GM12878 (cell line): Measurements from ENCODE around the gene ZDHHC5. TPM values are rescaled to one million over a fixed set of nuclear protein-coding genes. Genes with fewer than 3 reads are reported as not detected.

Experiments
- BHLHE40 ChIP-seq, 2 experiments: fragments of 450-650 bp in 1 of 2; IDR thresholded peaks; 2 replicates each; pipeline ENCODE4 v1.6.1; 2011 to 2017; ENCODE audit warnings: low read depth in 2 of 2, borderline replicate concordance in 1 of 2, improper control_type of control experiment in 1 of 2, low read length in 1 of 2, mild to moderate bottlenecking in 1 of 2
- BMI1 ChIP-seq: fragments of 450-650 bp; IDR thresholded peaks from 2 replicates; pipeline ENCODE4 v1.6.1; 2016; ENCODE audit warnings: mild to moderate bottlenecking, moderate library complexity, borderline replicate concordance
- BRCA1 ChIP-seq: IDR thresholded peaks from 2 replicates; pipeline ENCODE4 v1.6.1; 2011; ENCODE audit warnings: low read depth, low read length, improper control_type of control experiment
- CBX3 ChIP-seq: fragments of 200-600 bp; sonication (generic); IDR thresholded peaks from 2 replicates; pipeline ENCODE4 v1.6.1; 2016; ENCODE audit warnings: low read depth, borderline replicate concordance
- CEBPZ ChIP-seq: fragments of 150-350 bp; IDR thresholded peaks from 2 replicates; pipeline ENCODE4 v1.6.1; 2016; ENCODE audit warnings: low read depth, low read length
- CHD2 ChIP-seq: IDR thresholded peaks from 2 replicates; pipeline ENCODE4 v1.6.1; 2011; ENCODE audit warnings: low read depth, low read length, improper control_type of control experiment, borderline replicate concordance
- E4F1 ChIP-seq: fragments of 450-650 bp; IDR thresholded peaks from 2 replicates; pipeline ENCODE4 v1.6.1; 2018; ENCODE audit warnings: borderline replicate concordance, mild to moderate bottlenecking; ENCODE audit not compliant: partially characterized antibody
- ELK1 ChIP-seq: IDR thresholded peaks from 2 replicates; pipeline ENCODE4 v1.6.1; 2012; ENCODE audit warnings: low read depth, low read length, improper control_type of control experiment
- KLF5 ChIP-seq: fragments of 450-650 bp; IDR thresholded peaks from 2 replicates; pipeline ENCODE4 v1.6.1; 2014; ENCODE audit warnings: mild to moderate bottlenecking; ENCODE audit not compliant: partially characterized antibody
- MEF2B ChIP-seq: fragments of 450-650 bp; IDR thresholded peaks from 2 replicates; pipeline ENCODE4 v1.6.1; 2018; ENCODE audit warnings: mild to moderate bottlenecking, moderate library complexity; ENCODE audit not compliant: partially characterized antibody, poor library complexity, severe bottlenecking
- MLLT1 ChIP-seq: fragments of 450-650 bp; IDR thresholded peaks from 2 replicates; pipeline ENCODE4 v1.6.1; 2016; ENCODE audit warnings: mild to moderate bottlenecking
- NFIC ChIP-seq: IDR thresholded peaks from 2 replicates; pipeline ENCODE4 v1.6.1; 2012; ENCODE audit warnings: low read depth, mild to moderate bottlenecking, inconsistent platforms, low read length, moderate library complexity
- NR2F1 ChIP-seq: fragments of 450-650 bp; conservative IDR thresholded peaks from 2 replicates; pipeline ENCODE4 v1.6.1; 2017; ENCODE audit warnings: mild to moderate bottlenecking
- PAX5 ChIP-seq: IDR thresholded peaks from 2 replicates; pipeline ENCODE4 v1.6.1; 2011; ENCODE audit warnings: low read depth, low read length, borderline replicate concordance
- POLR2AphosphoS5 ChIP-seq: IDR thresholded peaks from 2 replicates; pipeline ENCODE4 v1.6.1; 2011; ENCODE audit warnings: mild to moderate bottlenecking, low read length, inconsistent platforms
- RUNX3 ChIP-seq: IDR thresholded peaks from 2 replicates; pipeline ENCODE4 v1.6.1; 2012; ENCODE audit warnings: low read length, inconsistent platforms
- TCF12 ChIP-seq: IDR thresholded peaks from 2 replicates; pipeline ENCODE4 v1.6.1; 2011; ENCODE audit warnings: low read depth, mild to moderate bottlenecking, low read length
- ZBED1 ChIP-seq: IDR thresholded peaks from 2 replicates; pipeline ENCODE4 v1.6.1; 2016; ENCODE audit warnings: borderline replicate concordance
- polyA plus RNA-seq, 11 experiments: library from polyadenylated mRNA; depleted of rRNA in 4 of 11; unstranded in 6 of 11; stranded (reverse) in 5 of 11; fragments of >200 nt; fragmentation: Nextera tagmentation in 4 of 11; fragmentation: Illumina TruSeq in 1 of 11; extraction: Ambion mirVana in 4 of 11; extraction: Trizol in 1 of 11; gene quantifications; 1 replicate in 1 of 11; 2 replicates in 10 of 11; pipeline versions ENCODE4 v1.2.1 to v1.2.3, GENCODE V29; 2011 to 2016; ENCODE audit warnings: inconsistent platforms in 2 of 11, missing spikeins in 2 of 11, low read depth in 1 of 11
- total RNA-seq, 4 experiments: library from RNA; depleted of rRNA in 3 of 4; stranded (reverse); fragments of >200 nt in 3 of 4; fragmentation: Illumina TruSeq in 1 of 4; extraction: Trizol in 1 of 4; gene quantifications; 2 replicates each; pipeline versions ENCODE4 v1.2.1 to v1.2.3, GENCODE V29; 2013 to 2021

The ZDHHC5 gene
- total and polyA plus RNA-seq, 10 of the 15 experiments (the other 5 are each of a cell fraction or from before 2014, with no cell fraction given) = 3.9 to 61.3 (median 37.6) TPM

GRCh38 chr11:57741132-57742086 lies 73.5 kb downstream of the ZDHHC5 start, which contains the start of gene SELENOH (continued):
- TF ChIP-seq MLLT1 (peak; percentile 80), E4F1 (peak; percentile 78), BRCA1 (no peak), BHLHE40 (IDR thresholded peaks at IDR 0.05; ENCODE audit: borderline replicate concordance in 1 of 2, low read depth in 2 of 2, low read length in 1 of 2) (peak; percentile 87 to 88), POLR2AphosphoS5 (peak; percentile 95), ZBED1 (0 out of 2 replicates have a peak, but pooled peaks have one; percentile 79), CHD2 (peak; percentile 88), KLF5 (peak; percentile 96), RUNX3 (peak; percentile 85), MEF2B (peak; percentile 65), PAX5 (peak; percentile 63; the same call in 1 of the 2 replicates), CEBPZ (no peak), ELK1 (peak; percentile 71; the same call in 1 of the 2 replicates), BMI1 (0 out of 2 replicates have a peak, but pooled peaks have one; percentile 9), NR2F1 (peak; percentile 77), NFIC (no peak; the same call in 1 of the 2 replicates), CBX3 (no peak), TCF12 (peak; percentile 85)
